Testis (tissue), 3 donors: ENCODE measurements around the gene SLC22A4. TPM values are rescaled to one million over a fixed set of nuclear protein-coding genes. Genes with fewer than 3 reads are reported as not detected.

Source experiments
- DNase-seq: peaks from one replicate; pipeline ENCODE4 v3.0.0-alpha.2; 2019
- H3K27ac ChIP-seq, 2 donors: fragments of 200-600 bp; sonication (generic); one replicate each; pipeline ENCODE4 v1.5.1; 2019
- H3K27me3 ChIP-seq: fragments of 200-600 bp; sonication (generic); one replicate; pipeline ENCODE4 v1.5.1; 2019
- H3K36me3 ChIP-seq: fragments of 200-600 bp; sonication (generic); one replicate; pipeline ENCODE4 v1.5.1; 2017; ENCODE audit warnings: low read depth; ENCODE audit errors: missing control alignments
- H3K4me1 ChIP-seq: fragments of 200-600 bp; sonication (generic); one replicate; pipeline ENCODE4 v1.5.1; 2019
- H3K4me3 ChIP-seq, 2 donors: fragments of 200-600 bp; sonication (generic); one replicate each; pipeline ENCODE4 v1.5.1; 2017 to 2019
- H3K9me3 ChIP-seq: fragments of 200-600 bp; sonication (generic); one replicate; pipeline ENCODE4 v1.5.1; 2017
- POLR2A ChIP-seq: fragments of 450-650 bp; IDR thresholded peaks from one replicate; pipeline ENCODE4 v1.6.1; 2017; ENCODE audit warnings: antibody characterized with exemption, mild to moderate bottlenecking, moderate library complexity
- WGBS, 2 donors: methylation state at CpG; one replicate each; pipeline ENCODE4 v1.1.5; 2018; 5-methylcytosine and 5-hydroxymethylcytosine counted together
- intact Hi-C: fragments of 100-400 bp; cut with DNase I; formaldehyde crosslinking; loops from one replicate; pipeline ENCODE4 v1.15.1; 2023; ENCODE audit warnings: low total_unique reads
- polyA plus RNA-seq: library from polyadenylated mRNA; stranded (reverse); fragments of 350-450 nt; fragmentation: Illumina TruSeq; extraction: RNeasy Lipid Tissue Mini Kit (QIAGEN cat#74804); gene quantifications from one replicate; pipeline ENCODE4 v1.2.3, GENCODE V29; 2014; ENCODE audit warnings: low read depth, low replicate concordance; ENCODE audit not compliant: insufficient read depth
- total RNA-seq, 2 donors: library from RNA; depleted of rRNA; stranded (reverse); fragments of >200 nt; gene quantifications; one replicate each; pipeline ENCODE4 v1.2.3, GENCODE V29; 2016
- TF ChIP-seq, protein P1 (sequence below), 3 experiments: fragments of 450-650 bp in 2 of 3; fragments of 200-600 bp in 1 of 3; sonication (generic) in 1 of 3; IDR thresholded peaks; one replicate each; pipeline ENCODE4 v1.5.1; 2016 to 2019; ENCODE audit warnings: antibody characterized with exemption in 3 of 3, mild to moderate bottlenecking in 2 of 3, moderate library complexity in 1 of 3

SLC22A4 gene
- total and polyA plus RNA-seq, 3 donors from 2014 or later: 1.1 to 2.3 (median 1.5) TPM

DNA sequence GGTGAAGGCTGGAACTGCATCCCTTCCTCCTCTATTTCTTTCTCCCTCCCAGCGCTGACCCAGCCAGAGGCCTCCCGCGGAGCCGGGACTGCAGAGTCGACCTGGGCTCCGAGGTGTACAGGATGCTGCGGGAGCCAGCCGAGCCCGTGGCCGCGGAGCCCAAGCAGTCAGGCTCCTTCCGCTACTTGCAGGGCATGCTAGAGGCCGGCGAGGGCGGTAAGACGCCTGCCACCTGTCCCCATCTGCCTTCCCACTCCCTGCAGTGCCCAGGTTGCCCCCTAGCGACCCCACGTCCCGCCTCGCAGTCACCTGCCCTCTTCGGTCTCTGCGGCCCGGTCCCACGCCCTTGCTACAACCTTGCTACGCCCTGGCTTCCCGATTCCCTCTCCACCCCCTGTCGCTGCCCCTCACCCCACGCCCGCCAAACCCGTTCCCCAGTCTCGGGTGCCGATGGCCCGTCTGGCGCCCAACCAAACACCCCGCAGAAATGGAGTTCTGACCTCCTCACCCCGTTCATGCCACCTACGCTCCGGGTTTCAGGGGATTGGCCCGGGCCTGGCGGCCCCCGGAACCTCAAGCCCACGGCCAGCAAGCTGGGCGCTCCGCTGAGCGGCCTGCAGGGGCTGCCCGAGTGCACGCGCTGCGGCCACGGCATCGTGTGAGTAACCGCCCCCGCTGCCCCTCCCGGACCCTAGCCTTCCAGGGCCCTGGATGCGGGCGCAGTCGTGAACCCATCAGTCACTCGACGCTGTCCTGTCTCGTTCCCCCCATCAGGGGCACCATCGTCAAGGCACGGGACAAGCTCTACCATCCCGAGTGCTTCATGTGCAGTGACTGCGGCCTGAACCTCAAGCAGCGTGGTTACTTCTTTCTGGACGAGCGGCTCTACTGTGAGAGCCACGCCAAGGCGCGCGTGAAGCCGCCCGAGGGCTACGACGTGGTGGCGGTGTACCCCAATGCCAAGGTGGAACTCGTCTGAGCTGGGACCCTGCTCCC lies 22.6 kb upstream of the SLC22A4 start:
- 64 to 73% methylated on average over 52 to 77 of the region's 77 CpGs for WGBS, 2 donors
- Histone ChIP-seq H3K36me3 (no peaks in the 10 kb centered on the region), H3K27ac (no peak overlapping the region), H3K4me1 (no peaks in the 10 kb centered on the region), H3K27me3 (no peaks in the 10 kb centered on the region), H3K4me3 (peak overlapping the region in 1 of 2 donors; percentile 13), H3K9me3 (no peaks in the 10 kb centered on the region)
- DNase-seq: no peak
- intact Hi-C loops: loop anchor here (10.0 kb wide), 1 partner anchor 223 kb away; the partner anchor contains the start of gene IRF1
- no peak for TF ChIP-seq POLR2A
- TF ChIP-seq, protein P1, sequence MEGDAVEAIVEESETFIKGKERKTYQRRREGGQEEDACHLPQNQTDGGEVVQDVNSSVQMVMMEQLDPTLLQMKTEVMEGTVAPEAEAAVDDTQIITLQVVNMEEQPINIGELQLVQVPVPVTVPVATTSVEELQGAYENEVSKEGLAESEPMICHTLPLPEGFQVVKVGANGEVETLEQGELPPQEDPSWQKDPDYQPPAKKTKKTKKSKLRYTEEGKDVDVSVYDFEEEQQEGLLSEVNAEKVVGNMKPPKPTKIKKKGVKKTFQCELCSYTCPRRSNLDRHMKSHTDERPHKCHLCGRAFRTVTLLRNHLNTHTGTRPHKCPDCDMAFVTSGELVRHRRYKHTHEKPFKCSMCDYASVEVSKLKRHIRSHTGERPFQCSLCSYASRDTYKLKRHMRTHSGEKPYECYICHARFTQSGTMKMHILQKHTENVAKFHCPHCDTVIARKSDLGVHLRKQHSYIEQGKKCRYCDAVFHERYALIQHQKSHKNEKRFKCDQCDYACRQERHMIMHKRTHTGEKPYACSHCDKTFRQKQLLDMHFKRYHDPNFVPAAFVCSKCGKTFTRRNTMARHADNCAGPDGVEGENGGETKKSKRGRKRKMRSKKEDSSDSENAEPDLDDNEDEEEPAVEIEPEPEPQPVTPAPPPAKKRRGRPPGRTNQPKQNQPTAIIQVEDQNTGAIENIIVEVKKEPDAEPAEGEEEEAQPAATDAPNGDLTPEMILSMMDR (IDR thresholded peaks at IDR 0.05): no peak

DNA sequence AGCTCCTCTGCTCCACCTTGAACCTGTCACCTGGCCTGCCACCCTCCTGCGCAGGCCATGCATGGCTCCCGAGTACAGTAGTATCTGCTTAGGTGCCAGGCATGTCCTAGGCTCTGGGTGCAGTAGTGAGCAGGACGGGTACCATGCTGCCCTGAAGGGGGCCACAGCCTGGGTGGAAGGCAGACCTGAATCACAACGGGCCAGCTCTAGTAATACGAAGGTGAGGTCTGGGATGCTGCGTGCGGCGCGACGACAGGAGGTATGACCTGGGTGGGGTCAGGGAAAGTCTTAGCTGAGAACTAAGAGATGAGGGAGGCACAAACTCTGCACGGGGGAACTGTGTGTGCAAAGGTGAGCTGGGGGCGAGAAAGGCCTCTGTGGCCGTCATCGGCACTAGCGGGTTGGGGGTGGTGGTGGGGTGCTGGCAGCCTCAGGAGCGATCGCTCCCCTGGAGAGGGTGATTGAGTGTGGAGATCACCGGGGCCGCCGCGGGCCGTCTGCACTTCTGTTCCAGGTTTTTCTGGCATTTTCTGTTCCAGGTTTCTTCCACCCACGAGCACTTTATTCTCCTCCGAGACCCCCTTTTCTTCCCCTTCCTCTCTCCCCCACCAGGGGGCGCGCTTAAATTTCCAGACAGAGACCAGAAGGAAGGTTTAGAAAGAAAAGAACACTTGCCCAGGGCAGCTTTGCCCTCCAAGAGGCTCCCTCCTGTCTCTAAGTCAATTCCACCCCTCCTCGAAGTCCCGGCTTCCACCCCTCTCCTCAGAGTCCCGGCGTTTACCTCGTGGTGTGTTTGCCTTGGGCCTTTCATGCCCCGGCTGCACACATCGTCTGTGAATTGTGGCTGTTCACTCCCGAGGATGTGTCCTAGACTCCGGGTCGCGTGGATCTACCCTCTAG lies 21.6 kb upstream of the SLC22A4 start:
- intact Hi-C loops: loop anchor here (10.0 kb wide), 1 partner anchor 222 kb away; the partner anchor contains the start of gene IRF1
- H3K27me3 ChIP-seq: no peaks in the 10 kb centered on the region
- no peak for TF ChIP-seq POLR2A
- TF ChIP-seq, protein P1 (IDR thresholded peaks at IDR 0.05): peak; percentile 52 to 89 (median 61)
- H3K9me3 ChIP-seq: no peaks in the 10 kb centered on the region
- DNase-seq: peak; percentile 63
- no peaks in the 10 kb centered on the region for H3K36me3 ChIP-seq
- WGBS, 2 donors: 47 to 57% methylated on average over 36 to 37 of the region's 37 CpGs
- no peaks in the 10 kb centered on the region for H3K4me1 ChIP-seq
- peak overlapping the region in 1 of 2 donors; percentile 13 for H3K4me3 ChIP-seq
- H3K27ac ChIP-seq: no peak overlapping the region

DNA sequence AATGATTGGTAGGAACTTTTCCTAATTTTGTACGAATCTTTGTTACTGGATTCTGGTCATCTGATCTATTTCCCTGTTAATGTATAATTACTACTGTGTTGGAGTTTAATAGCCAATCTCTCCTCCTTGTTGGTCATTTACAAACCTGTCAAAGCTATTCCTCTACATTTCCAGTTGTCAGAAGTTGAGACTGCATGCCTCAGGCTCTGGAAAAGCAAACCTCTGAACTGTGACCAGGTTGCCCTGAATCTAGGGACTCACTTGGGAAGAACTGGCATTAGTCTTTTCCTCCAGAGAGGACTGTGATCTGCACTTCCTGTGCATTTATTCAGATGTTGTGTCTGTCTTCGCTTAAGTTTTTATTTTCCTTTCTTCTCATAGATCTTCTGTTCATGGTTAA lies 20.6 kb upstream of the SLC22A4 start:
- 86 to 94% methylated on average over 2 of the region's 2 CpGs for WGBS, 2 donors
- H3K36me3 ChIP-seq: no peaks in the 10 kb centered on the region
- no peaks in the 10 kb centered on the region for H3K27me3 ChIP-seq
- no peaks in the 10 kb centered on the region for H3K9me3 ChIP-seq
- H3K27ac ChIP-seq: no peak overlapping the region
- intact Hi-C loops: loop anchor here (10.0 kb wide), 1 partner anchor 221 kb away; the partner anchor contains the start of gene IRF1
- no peak overlapping the region for H3K4me3 ChIP-seq
- DNase-seq: no peak
- no peaks in the 10 kb centered on the region for H3K4me1 ChIP-seq
- TF ChIP-seq POLR2A: no peak
- TF ChIP-seq, protein P1 (IDR thresholded peaks at IDR 0.05): no peak

DNA sequence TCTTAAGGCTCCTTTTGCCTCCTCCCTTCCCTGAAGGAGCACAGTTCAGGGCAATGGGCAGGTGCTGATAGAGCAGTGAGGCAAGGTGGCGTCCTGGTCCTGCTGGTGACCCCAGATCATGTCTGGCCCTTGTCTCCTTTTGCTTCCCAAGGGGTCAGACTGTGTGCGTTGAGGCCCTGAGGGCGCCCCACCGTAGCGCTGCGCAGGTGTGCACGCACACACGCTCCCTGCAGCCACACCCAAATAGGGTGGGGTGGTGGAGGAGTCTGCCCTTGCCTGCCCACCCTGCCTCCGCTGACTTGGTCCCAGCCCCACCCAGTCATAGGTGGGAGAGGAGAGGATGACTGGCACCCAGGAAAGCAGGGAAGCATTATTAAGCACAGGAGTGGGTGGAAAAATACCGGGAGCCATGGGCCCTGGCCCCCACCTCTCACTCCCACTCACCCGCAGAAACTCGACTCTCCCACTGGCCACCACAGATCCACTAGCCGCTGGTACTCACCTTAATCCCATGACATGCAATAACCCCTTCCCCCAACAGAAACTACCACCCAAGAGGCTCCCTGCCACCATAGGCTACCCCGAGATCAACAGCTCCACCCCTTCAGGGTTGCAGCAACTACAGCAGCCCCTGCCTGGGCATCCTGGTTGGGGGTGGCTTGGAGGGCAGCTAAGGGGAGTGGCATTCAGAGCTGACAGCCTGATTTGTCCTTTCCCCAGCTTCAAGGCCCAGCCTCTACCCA lies 20.0 kb upstream of the SLC22A4 start:
- H3K4me3 ChIP-seq: no peak overlapping the region
- intact Hi-C loops: loop anchor here (10.0 kb wide), 1 partner anchor 221 kb away; the partner anchor contains the start of gene IRF1
- no peak overlapping the region for H3K27ac ChIP-seq
- TF ChIP-seq, protein P1 (IDR thresholded peaks at IDR 0.05): no peak
- no peak for TF ChIP-seq POLR2A
- H3K9me3 ChIP-seq: no peaks in the 10 kb centered on the region
- no peaks in the 10 kb centered on the region for H3K27me3 ChIP-seq
- 88 to 90% methylated on average over 10 to 14 of the region's 14 CpGs for WGBS, 2 donors
- H3K4me1 ChIP-seq: no peaks in the 10 kb centered on the region
- no peak for DNase-seq
- no peaks in the 10 kb centered on the region for H3K36me3 ChIP-seq
